NCI-H510A treated with DMSO at 0.1 percent for 48 hours (cell line): Measurements from ENCODE around the gene OR51B2.
"Not testable (repeated sequence)": the region's sequence is repeated elsewhere in the genome, so short reads cannot be mapped to it uniquely, and the experiment has no call there.

Experiments used
- DNase-seq: peaks from one replicate; lab custom pipeline; 2025; lab: John Stamatoyannopoulos, UW

OR51B2 gene

GRCh38 chr11:5310423-5310822, 13.7 kb downstream of the OR51B2 start:
- no peak for DNase-seq

DNA sequence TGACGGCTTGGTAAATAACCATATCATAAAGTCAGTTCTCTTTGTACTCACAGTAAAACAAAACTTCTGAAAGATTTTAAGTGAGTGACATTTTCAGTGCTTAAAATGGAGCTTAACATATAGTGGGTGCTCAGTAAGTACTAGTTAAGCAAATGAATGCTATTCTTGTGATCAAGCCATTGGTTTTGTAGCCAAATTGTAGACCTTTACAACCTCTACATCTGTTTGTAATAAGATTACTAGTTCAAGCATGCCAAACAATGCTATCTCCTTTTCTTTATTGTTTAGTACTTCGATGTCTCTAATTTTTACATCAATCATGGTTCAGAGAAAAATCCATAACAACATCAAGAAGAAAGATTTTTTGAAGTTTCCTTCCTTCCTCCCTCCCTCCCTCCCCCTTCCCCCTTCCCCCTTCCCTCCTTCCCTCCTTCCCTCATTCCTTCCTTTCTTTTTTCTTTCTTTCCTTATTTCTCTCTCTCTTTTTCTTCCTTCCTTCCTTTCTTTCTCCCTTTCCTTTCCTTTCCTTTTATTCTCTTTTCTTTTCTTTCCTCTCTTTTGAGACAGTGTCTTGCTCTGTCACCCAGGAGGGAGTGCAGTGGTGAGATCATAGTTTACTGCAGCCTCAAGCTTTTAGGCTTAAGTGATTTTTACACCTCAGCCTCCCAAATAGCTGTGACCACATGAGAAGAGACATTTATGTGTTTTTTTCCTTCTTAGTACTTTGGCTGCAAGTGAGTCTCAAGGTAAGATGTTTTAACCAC, 16.7 kb downstream of the OR51B2 start:
- DNase-seq: no peak

DNA sequence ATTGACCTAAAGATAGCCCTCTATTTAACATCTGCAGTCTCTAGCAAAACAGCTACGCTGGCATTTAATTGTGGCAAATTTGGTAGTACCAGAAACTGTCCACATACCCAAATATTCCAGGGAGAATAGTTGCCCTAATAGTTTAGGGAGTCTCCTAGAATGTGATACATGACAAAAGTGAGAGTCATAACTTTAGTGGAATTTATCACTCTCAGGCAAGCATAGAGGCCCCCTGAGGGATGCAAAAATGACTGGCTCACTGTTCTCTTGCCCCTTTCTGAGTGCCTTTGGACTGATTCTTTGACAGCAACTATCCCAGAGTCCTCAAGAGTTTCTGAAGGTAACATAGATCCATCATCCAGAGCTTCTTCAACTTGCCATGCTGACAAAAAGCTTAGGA, 20.1 kb downstream of the OR51B2 start:
- DNase-seq: no peak

- DNase-seq: no peak
These were observed 20.5 kb downstream of the OR51B2 start for GRCh38 chr11:5303626-5304025.

GRCh38 chr11:5301846-5302245, 22.3 kb downstream of the OR51B2 start, which contains the start of gene OR51B4:
OR51B4 (minus strand) TSS chr11:5301946; CDS start chr11:5301946, 0 bp downstream.
- no peak for DNase-seq

DNA sequence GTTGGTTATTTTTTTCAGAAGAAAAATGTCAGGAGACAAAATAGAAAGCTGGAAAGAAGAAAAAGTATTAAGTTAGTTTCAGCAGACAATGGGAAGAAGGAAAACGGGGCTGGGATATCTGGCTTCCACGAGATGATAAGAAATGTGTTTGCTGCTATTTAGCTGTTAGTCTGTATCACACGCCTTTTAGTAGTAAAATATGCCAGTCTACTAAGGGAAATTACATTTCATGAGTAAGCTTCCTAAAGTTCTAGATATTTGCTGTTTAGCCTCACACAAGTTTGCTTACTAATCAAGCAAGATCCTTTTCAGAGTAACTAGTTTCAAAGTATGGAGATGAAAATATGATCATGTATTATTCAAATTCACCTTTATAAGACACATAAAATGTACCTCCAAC, 23.8 kb downstream of the OR51B2 start:
- DNase-seq: no peak

DNA sequence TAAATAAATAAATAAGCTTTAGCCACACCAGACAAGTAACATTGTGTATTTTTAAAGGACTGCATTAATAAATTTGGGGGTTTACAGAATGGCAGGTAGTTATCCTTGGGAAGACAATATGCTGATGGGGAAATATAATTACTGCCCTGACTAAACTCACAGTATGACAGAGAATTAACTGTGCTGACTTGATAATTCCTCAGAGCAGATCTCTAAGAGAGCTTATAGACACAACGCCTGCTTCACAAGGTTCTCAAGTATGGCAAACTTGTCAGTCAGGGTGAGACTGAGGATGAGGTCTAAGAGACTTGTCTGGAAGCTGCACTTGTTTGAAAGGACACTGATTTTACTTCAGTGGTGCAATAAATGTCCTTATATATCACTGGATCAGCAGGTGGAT, 25.6 kb downstream of the OR51B2 start:
- DNase-seq: no peak

- DNase-seq: no peak
These were observed 26.3 kb downstream of the OR51B2 start for GRCh38 chr11:5297721-5298323.

GRCh38 chr11:5294342-5294995, 29.6 kb downstream of the OR51B2 start:
- DNase-seq: not testable (repeated sequence)

DNA sequence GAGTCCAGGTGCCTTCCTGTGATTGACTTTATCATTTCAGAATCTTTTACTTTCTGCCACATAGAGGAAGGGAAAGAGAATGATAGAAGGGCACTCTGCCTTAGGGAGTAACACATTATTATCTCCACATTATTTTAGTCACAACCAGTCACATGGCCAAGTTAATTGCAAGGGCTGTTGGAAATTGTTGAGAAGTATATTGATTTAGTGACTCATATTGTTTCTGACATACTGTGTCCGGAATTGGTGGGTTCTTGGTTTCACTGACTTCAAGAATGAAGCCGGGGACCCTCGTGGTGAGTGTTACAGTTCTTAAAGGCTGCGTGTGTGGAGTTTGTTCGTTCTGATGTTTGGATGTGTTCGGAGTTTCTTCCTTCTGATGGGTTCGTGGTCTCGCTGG, 31.1 kb downstream of the OR51B2 start:
- DNase-seq: no peak

DNA sequence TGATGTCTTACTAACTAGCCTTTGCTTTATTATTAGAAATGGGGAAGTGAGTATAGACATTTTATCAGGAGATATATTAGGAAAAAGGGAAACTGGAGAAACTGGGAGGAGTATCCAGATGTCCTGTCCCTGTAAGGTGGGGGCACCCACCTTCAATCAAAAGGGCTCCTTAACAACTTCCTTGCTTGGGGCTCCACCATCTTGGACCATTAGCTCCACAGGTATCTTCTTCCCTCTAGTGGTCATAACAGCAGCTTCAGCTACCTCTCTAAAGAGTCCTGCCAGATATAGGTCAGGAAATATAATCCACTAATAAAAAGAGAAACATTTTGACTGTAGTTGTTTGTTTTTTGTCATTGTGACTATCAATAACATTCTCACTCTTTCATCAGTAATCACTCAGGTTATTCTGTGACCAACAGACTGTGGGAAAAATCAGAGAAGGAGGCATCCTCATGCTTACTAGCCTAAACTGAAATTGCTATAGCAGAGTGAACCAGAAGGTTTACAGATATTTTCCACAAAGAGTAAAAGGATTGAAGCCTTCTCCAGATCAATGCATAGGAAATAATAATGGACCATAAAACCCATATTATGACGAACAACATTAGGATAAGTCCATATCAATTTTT, 32.8 kb downstream of the OR51B2 start:
- DNase-seq: peak; percentile 18

DNA sequence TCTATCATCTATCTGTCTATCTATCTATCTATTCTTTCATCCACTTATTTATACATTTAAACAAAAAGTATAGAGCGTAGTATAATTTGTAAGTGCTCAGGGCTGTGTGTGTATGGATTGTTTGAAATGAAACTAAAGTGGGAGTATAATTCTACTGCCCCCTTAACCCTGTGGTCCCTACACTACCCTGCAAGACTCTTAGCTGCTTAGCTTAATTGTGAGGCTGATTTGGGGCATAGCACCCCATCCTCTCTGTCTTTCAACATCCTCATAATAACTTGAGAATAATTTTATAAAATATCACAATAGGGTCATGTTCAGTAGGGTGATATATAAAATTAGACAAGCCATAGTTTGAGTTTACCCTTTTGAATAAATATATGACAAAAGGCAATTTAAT, 34.0 kb downstream of the OR51B2 start:
- DNase-seq: no peak

DNA sequence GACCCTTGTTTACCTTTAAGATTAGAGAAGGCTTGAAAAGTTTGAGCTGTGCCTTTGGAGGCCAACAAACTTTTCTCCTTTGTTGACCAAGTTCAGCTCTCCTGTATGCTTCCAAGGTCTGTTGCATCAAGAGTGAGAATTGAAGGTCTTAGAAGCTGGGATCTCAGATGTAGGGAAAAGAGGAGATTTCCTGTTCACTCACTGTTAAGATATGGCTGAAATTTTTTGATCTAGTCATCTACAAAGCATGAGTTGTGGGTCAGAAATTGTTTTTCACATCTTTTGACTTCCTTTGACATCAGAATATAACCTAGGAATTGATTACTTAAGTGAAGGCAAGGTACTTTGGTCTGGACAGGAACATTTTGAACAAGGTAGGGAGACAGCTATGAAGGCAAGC, 34.4 kb downstream of the OR51B2 start:
- no peak for DNase-seq

GRCh38 chr11:5288906-5289550, 35.1 kb downstream of the OR51B2 start:
- no peak for DNase-seq

DNA sequence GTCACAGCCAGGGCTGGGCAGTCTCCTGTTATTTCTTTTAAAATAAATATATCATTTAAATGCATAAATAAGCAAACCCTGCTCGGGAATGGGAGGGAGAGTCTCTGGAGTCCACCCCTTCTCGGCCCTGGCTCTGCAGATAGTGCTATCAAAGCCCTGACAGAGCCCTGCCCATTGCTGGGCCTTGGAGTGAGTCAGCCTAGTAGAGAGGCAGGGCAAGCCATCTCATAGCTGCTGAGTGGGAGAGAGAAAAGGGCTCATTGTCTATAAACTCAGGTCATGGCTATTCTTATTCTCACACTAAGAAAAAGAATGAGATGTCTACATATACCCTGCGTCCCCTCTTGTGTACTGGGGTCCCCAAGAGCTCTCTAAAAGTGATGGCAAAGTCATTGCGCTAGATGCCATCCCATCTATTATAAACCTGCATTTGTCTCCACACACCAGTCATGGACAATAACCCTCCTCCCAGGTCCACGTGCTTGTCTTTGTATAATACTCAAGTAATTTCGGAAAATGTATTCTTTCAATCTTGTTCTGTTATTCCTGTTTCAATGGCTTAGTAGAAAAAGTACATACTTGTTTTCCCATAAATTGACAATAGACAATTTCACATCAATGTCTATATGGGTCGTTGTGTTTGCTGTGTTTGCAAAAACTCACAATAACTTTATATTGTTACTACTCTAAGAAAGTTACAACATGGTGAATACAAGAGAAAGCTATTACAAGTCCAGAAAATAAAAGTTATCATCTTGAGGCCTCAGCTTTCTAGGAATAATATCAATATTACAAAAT, 35.8 kb downstream of the OR51B2 start:
- DNase-seq: no peak

GRCh38 chr11:5286901-5287300, 37.2 kb downstream of the OR51B2 start:
- DNase-seq: no peak

DNA sequence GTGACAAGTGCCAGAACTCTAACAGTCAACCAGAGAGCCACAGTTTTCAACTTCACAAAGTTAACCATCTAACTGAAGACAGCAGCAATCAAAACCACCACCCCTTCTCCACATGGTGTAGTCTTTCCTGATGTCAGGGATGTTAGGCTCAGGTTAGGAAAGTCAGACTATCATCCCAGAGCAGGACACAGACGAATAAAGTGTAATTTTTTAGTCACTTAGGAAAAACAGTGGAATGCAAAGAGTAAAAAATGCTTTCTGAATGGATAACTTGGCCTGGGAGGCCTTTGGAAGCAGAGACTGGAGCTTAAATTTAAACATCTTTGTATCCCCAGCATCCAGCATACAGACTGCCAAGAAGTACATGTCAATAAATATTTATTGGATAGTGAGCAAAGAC, 37.7 kb downstream of the OR51B2 start:
- no peak for DNase-seq

DNA sequence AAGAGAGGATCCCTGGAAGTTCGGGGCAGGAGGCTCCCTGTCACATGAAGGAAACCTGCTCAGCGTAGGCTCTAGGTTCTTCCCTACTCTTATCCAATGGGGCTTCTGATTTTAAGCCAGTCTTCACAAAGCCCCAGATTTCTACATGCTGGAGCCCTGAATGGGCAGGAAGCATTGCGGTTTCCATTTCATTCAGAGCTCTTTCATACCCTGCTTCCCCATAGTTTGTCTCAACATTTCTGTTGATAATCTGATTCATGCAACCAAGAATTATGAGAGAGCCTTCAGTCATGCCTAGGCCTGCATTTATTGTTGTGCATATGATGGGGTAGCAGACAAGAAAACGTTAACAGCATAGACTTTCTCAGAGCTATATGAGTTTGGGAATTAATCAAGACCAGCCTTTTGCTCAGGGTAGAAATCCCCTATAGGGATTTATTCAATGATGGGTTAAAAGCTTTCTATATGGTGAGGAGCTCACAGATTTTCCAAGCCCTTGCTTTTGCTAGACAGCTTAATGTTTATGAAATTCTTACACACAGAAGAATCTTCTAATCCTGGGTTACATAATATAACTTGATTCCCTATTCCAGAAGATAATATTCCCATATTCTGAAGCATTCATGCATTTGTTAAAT, 38.3 kb downstream of the OR51B2 start:
- no peak for DNase-seq

DNA sequence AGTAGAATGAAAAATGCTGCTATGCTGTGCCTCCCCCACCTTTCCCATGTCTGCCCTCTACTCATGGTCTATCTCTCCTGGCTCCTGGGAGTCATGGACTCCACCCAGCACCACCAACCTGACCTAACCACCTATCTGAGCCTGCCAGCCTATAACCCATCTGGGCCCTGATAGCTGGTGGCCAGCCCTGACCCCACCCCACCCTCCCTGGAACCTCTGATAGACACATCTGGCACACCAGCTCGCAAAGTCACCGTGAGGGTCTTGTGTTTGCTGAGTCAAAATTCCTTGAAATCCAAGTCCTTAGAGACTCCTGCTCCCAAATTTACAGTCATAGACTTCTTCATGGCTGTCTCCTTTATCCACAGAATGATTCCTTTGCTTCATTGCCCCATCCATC, 39.5 kb downstream of the OR51B2 start:
- DNase-seq: no peak

DNA sequence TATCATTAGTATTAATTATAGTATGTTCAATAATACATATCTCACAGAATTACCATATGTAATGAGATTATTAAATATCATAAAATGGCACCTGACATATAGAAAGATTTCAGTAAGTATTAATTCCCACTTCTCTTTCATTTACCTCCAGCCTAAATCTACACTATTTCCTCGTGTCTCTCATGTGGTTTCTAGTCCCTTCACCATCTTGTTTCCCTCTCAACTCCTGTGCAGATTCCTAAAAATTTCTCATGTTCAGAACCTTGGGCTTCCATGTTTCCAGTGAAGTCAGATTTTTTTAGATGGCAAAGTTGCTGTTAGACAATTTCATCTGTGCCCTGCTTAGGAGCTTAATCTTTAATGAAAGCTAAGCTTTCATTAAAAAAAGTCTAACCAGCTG, 40.2 kb downstream of the OR51B2 start:
- DNase-seq: no peak

GRCh38 chr11:5283086-5283485, 41.0 kb downstream of the OR51B2 start:
- DNase-seq: no peak
